DND-41 (cell line): ENCODE data around the gene AKAP6.

Source experiments
- EZH2 ChIP-seq: IDR thresholded peaks from 3 replicates; pipeline ENCODE4 v1.6.1; 2012; ENCODE audit warnings: borderline replicate concordance, low read depth, mild to moderate bottlenecking, moderate library complexity, low read length, inconsistent platforms; ENCODE audit not compliant: severe bottlenecking
- TF ChIP-seq, protein P1 (sequence below): IDR thresholded peaks from 2 replicates; pipeline ENCODE4 v1.5.1; 2012; ENCODE audit warnings: borderline replicate concordance, low read length, moderate library complexity, mild to moderate bottlenecking; ENCODE audit not compliant: poor library complexity, severe bottlenecking; ENCODE audit errors: extremely low read depth

GRCh38 chr14:32460267-32460666 lies 131.2 kb downstream of the AKAP6 start:
- no peak for TF ChIP-seq EZH2
- TF ChIP-seq, protein P1, sequence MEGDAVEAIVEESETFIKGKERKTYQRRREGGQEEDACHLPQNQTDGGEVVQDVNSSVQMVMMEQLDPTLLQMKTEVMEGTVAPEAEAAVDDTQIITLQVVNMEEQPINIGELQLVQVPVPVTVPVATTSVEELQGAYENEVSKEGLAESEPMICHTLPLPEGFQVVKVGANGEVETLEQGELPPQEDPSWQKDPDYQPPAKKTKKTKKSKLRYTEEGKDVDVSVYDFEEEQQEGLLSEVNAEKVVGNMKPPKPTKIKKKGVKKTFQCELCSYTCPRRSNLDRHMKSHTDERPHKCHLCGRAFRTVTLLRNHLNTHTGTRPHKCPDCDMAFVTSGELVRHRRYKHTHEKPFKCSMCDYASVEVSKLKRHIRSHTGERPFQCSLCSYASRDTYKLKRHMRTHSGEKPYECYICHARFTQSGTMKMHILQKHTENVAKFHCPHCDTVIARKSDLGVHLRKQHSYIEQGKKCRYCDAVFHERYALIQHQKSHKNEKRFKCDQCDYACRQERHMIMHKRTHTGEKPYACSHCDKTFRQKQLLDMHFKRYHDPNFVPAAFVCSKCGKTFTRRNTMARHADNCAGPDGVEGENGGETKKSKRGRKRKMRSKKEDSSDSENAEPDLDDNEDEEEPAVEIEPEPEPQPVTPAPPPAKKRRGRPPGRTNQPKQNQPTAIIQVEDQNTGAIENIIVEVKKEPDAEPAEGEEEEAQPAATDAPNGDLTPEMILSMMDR: no peak
